B cell (primary cell): ENCODE data around the gene S1PR1.

Source experiments
- EZH2 ChIP-seq: IDR thresholded peaks from 2 replicates; pipeline ENCODE4 v1.6.1; 2012; ENCODE audit warnings: borderline replicate concordance, low read depth, mild to moderate bottlenecking, moderate library complexity, low read length; ENCODE audit not compliant: insufficient read depth, poor library complexity, severe bottlenecking
- TF ChIP-seq, protein P1 (sequence below): fragments of 200-600 bp; IDR thresholded peaks from one replicate; pipeline ENCODE4 v1.8.0; 2022; ENCODE audit warnings: antibody characterized with exemption, mild to moderate bottlenecking

DNA sequence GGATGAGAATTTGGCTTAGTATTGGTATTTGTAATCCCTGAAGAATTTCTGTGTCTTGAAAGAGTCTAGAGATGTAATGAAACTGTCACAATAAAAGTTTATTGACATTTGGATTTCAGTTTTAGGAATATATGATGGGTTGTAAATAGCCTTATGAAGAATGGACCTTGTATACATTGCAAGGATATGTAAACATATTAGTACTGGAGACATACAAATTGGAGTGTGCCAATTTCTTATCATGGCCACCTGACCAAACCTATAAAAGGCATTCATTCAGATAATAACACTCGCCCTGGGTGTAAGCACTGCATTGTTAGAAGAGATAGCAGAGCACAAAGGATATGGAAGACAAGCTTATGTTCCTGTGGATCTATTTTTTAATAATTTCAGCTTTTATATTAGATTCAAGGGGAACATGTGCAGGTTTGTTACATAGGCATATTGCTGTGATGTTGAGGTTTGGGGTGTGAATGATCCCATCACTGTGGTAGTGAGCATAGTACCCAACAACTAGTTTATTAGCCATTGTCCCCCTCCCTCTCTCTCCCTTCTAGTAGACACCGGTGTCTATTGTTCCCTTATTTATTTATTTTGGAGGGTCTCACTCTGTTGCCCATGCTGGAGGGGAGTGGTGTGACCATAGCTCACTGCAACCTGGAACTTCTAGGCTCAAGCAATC lies 8.6 kb downstream of the S1PR1 start:
- TF ChIP-seq, protein P1, sequence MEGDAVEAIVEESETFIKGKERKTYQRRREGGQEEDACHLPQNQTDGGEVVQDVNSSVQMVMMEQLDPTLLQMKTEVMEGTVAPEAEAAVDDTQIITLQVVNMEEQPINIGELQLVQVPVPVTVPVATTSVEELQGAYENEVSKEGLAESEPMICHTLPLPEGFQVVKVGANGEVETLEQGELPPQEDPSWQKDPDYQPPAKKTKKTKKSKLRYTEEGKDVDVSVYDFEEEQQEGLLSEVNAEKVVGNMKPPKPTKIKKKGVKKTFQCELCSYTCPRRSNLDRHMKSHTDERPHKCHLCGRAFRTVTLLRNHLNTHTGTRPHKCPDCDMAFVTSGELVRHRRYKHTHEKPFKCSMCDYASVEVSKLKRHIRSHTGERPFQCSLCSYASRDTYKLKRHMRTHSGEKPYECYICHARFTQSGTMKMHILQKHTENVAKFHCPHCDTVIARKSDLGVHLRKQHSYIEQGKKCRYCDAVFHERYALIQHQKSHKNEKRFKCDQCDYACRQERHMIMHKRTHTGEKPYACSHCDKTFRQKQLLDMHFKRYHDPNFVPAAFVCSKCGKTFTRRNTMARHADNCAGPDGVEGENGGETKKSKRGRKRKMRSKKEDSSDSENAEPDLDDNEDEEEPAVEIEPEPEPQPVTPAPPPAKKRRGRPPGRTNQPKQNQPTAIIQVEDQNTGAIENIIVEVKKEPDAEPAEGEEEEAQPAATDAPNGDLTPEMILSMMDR: no peak
- no peak for TF ChIP-seq EZH2
